Amygdala (tissue), 56 donors: Measurements from ENCODE around the gene SUV39H1.
A peak's percentile ranks its signal among the peaks of the same experiment; 100 is the strongest.
"Not testable (repeated sequence)": the region's sequence is repeated elsewhere in the genome, so short reads cannot be mapped to it uniquely, and the experiment has no call there.

Source experiments
- DNase-seq, 56 donors: peaks; one replicate each; lab custom pipeline; 2025; lab: John Stamatoyannopoulos, UW

Gene SUV39H1

DNA sequence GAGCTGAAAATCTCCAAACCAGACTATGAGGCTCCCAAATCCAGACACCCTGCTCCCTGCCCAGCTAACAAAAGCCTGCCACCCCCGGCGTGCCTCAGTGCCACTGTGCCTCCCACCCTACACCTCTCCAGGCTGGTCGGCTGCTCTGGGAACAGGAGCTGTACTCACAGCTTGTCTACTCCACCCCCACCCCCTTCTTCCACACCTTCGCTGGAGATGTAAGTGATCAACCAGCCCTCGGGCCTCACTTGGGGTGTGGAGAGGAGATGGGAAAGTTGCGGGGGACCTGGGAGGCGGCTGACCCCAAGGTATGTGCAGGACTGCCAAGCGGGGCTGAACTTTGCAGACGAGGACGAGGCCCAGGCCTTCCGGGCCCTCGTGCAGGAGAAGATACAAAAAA lies 11.1 kb upstream of the SUV39H1 start:
- DNase-seq = no peak

- no peak for DNase-seq
Observed at GRCh38 chrX:48688531-48689150, 7.9 kb upstream of the SUV39H1 start.

- DNase-seq = no peak
Observed at GRCh38 chrX:48689208-48689920, 7.2 kb upstream of the SUV39H1 start.

GRCh38 chrX:48691746-48692145 lies 4.8 kb upstream of the SUV39H1 start:
- DNase-seq = not testable (repeated sequence)

- DNase-seq = no peak
Observed at GRCh38 chrX:48694776-48695533, 1.6 kb upstream of the SUV39H1 start.

DNA sequence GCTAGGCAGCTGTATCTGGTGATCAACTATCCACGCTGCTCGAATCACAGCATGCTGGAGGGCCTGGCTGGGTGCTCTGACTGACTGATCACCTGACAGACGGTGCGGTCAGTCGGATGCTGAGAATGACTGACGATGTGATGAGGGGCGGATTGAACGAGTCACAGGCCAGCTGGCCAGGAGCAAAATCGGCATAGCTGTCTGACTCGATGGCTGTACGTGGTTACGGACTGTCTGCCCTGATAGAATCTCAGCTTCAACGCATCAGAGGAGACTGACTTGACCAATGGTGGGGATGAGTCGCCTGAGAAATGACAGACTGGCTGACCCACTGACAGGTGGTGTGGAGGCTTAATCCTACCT lies 1.0 kb upstream of the SUV39H1 start:
- peak in 5 of 56 donors; percentile 3 to 42 (median 12) for DNase-seq

GRCh38 chrX:48695925-48696300 lies 621 bp upstream of the SUV39H1 start:
- DNase-seq = peak in 3 of 56 donors; percentile 22 to 51 (median 44)

- peak in 8 of 56 donors; percentile 1 to 49 (median 22) for DNase-seq
Observed at GRCh38 chrX:48696909-48697727, 584 bp downstream of the SUV39H1 start.

DNA sequence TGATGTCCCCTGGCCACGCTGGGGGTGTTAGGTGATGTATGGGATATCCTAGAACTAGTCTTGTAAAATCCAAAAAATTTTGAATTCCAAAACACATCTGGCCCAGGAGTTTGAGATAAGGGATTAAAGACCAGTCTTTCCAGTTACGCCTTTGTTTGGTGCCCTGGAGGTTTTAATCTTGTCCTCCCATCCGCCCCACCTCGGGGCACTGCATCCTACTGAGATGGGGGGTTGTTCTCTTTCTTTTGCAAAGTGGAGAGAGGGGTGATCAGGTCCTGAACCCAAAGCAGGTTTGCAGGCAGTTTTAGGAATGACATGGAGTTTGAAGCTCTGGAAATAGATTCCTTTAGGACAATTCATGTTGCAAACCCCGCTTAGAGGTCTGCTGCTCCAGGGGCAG lies 1.8 kb downstream of the SUV39H1 start:
- no peak for DNase-seq

- DNase-seq = no peak
Observed at GRCh38 chrX:48700246-48700645, 3.7 kb downstream of the SUV39H1 start.

DNA sequence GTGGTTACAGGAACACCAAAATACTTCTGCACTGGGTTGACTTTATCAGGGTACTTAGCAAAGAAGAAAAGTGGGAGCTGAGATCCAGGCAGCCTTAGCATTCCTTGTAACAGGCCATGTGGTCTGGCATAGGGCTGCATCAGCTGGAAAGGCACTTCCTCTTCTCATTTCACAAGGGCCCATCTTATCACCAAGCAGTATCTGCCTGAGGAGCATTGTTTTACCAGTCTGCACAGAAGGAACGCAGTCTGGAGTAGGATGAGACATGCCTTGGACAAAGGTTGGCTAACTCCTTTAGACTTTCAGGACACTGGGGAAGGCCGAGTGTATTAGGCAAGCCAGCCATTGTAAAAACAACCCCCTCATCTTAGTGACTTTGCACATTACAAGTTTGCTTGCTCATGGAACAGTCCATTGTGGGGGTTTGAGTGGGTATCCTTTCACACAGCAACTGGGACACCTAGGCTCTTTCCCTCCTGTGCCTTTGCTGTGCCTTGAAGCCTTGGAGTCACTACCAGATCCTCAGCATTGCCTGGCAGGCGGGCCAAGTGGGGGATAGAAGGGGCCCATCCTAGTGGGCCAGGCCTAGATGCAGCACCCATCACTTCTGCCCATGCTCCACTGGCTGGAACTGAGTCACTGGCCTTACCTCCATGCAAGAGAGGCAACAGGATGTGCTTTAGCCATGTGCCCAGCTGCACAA lies 4.6 kb downstream of the SUV39H1 start:
- no peak for DNase-seq

GRCh38 chrX:48702032-48702431 lies 5.5 kb downstream of the SUV39H1 start:
- no peak for DNase-seq

GRCh38 chrX:48702716-48703115 lies 6.2 kb downstream of the SUV39H1 start:
- no peak for DNase-seq

GRCh38 chrX:48703228-48703627 lies 6.7 kb downstream of the SUV39H1 start:
- DNase-seq = no peak

DNA sequence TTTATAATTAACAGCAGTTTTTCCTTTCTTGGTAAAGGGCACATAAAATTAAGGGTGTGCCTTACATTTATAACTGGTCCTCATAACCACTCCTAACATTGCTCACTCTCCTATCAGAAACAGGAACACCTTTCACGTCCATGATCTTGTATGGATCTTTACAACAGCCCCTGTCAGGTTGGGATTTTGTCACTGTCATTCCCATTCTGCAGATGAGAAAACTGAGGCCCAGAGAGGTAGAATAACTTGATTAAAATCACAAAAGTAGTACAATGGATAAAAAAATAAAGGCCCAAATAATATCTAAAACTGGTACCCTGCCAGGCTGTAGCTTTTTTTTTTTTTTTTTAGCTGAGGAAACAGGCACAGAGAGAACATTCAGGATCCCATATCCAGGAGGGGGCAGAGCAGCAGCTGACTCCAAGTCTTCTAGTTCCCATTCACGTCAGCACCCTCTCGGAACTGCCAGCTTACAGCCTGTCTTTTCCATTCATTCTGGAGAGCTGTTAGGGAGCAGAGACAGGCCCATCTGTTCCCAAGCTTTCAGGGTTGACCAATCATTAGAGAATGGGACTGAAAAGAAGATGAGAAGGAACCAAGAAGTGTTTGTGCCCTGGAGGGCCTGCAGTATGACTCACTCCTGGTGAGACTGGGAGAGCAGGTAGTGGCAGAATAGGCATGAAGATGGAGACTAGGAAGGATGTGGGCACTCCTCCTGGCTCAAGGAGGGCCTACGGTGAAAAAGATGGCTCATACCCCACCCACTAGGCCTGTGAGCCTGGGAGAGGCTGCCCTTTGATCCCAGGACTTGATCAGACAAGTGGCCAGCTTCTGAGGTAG lies 7.3 kb downstream of the SUV39H1 start:
- DNase-seq = peak in 27 of 56 donors; percentile 1 to 56 (median 26)

DNA sequence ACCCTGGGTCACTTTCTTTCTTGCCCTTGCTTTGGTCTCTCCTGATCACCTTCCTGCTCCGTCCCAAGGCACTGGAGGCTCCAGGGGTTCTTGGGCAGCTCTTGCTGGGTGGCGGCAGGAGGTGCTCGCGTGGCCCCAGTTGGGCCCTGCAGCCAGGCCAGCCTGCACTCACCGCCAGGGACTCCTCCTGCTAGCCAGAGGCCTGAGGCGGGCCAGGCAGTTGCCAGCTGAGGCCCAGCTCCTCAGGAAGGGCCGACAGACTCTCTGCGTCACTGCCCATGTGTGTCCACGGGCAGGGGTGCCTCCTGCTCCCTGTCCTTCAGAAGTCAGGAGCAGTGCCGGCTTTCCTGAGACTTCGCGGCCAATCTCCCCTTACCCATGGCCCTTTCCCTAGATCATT lies 9.3 kb downstream of the SUV39H1 start:
- peak in 1 of 56 donors; percentile 35 for DNase-seq

- DNase-seq = no peak
Observed at GRCh38 chrX:48709522-48710112, 13.1 kb downstream of the SUV39H1 start.

DNA sequence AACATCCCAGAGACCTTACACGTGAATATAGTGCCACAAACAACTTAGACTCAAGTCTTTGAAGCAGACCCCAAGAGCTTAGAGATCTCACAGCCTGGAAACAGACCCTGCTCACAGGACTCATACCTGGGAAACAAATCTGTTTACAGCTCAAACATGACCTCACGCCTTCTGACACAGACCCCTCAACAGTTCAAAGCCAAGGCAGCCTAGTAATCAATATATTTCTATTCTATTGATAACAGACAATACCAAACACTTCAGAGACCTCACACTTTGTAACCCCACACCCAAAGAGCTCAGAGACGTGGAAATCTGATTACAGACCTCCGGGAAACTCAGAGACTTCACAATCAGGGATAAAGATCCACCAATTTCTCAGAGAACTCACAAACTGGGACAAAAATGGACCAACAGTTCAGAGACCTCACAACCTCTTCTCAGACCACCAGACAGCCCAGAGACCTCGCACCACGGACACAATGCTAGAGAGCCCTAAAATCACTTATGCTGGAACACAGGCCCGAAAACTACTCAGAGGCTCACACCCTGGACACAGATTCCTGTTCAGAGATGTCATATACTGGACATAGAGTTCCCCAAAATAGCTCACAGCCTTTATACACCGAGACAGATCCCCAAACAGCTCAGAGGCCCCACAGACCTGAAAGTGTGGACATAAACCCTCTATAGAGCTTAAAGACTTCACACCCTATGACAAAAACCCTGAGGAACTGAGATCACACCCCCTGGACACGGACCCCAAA lies 14.8 kb downstream of the SUV39H1 start:
- DNase-seq = no peak
